ENCODE results near the gene NEURL4.

GRCh38 chr17:7311110-7311705 lies 17.9 kb downstream of the NEURL4 start:
- TF ChIP-seq CTCF (IDR thresholded peaks at IDR 0.05; ENCODE audit: borderline replicate concordance, extremely low read depth, low read length, poor library complexity, severe bottlenecking) (no peak), EZH2 (IDR thresholded peaks at IDR 0.05; ENCODE audit: borderline replicate concordance, low read depth, low read length, severe bottlenecking) (no peak)

Data from DND-41 (cell line).